ENCODE measurements around the gene CHRDL2. TPM values are rescaled to one million over a fixed set of nuclear protein-coding genes. Genes with fewer than 3 reads are reported as not detected.
A peak's percentile ranks its signal among the peaks of the same experiment; 100 is the strongest.

Gene CHRDL2
- total and polyA plus RNA-seq, 9 donors: 0.22 to 12.3 (median 2.7) TPM; not detected in 4

GRCh38 chr11:74685338-74685737, 45.9 kb downstream of the CHRDL2 start:
- TF ChIP-seq POLR2A (IDR thresholded peaks at IDR 0.05) (no peak), CTCF (IDR thresholded peaks at IDR 0.05) (no peak), EP300 (IDR thresholded peaks at IDR 0.05) (no peak)
- Histone ChIP-seq H3K9me3 (no peaks in the 10 kb centered on the region), H3K36me3 (no peaks in the 10 kb centered on the region), H3K27me3 (no peaks in the 10 kb centered on the region), H3K4me3 (no peak overlapping the region), H3K27ac (no peak overlapping the region), H3K4me1 (ENCODE audit: insufficient read depth) (peaks cover 2% of the 10 kb centered on the region)
- DNase-seq: no peak
- intact Hi-C loops (cut with DNase I): no loop called here

DNA sequence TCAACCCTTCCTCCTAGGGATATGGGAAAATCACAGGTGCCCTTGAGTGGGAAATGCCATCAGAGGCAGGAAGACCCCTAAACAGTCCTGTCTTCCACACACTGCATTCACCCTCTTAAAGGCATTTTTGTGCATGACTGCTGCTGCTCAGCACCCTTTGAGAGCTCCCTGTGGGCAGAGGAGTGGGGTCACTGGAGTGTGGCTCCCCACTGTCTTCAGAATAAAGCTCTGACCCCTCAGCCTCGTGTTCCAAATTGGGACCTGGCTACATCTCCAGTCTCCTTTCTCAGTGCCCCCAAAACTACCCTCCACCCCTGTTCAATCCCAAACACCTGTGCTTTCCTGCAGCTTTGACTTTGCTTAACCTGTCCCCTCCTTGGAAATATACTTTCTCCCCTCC, 46.6 kb downstream of the CHRDL2 start:
- 88 to 97% (median 95%) methylated on average over 1 of the region's 1 CpG for WGBS, 3 donors
- Histone ChIP-seq H3K9me3 (no peaks in the 10 kb centered on the region), H3K27me3 (no peaks in the 10 kb centered on the region), H3K4me3 (no peak overlapping the region), H3K27ac (no peak overlapping the region), H3K36me3 (no peaks in the 10 kb centered on the region), H3K4me1 (ENCODE audit: insufficient read depth) (peaks cover 2% of the 10 kb centered on the region)
- no peak for TF ChIP-seq CTCF (IDR thresholded peaks at IDR 0.05)
- no peak for TF ChIP-seq POLR2A (IDR thresholded peaks at IDR 0.05)
- TF ChIP-seq EP300 (IDR thresholded peaks at IDR 0.05): no peak
- peak in 2 of 5 donors; percentile 4 to 9 for DNase-seq
- intact Hi-C loops (cut with DNase I): no loop called here

GRCh38 chr11:74683941-74684481, 47.2 kb downstream of the CHRDL2 start:
- WGBS, 3 donors: 62 to 65% (median 63%) methylated on average over 12 of the region's 12 CpGs
- TF ChIP-seq POLR2A (IDR thresholded peaks at IDR 0.05): no peak
- no peak for TF ChIP-seq EP300 (IDR thresholded peaks at IDR 0.05)
- no peak for TF ChIP-seq CTCF (IDR thresholded peaks at IDR 0.05)
- H3K27ac ChIP-seq: no peak overlapping the region
- no peaks in the 10 kb centered on the region for H3K27me3 ChIP-seq
- intact Hi-C loops (cut with DNase I): no loop called here
- no peaks in the 10 kb centered on the region for H3K36me3 ChIP-seq
- H3K4me1 ChIP-seq (ENCODE audit: insufficient read depth): peaks cover 2% of the 10 kb centered on the region
- DNase-seq: peak in 3 of 5 donors; percentile 19 to 34 (median 24)
- H3K4me3 ChIP-seq: no peak overlapping the region
- H3K9me3 ChIP-seq: no peaks in the 10 kb centered on the region

- H3K27ac ChIP-seq: peak overlapping the region; percentile 0 to 70
- intact Hi-C loops (cut with DNase I): no loop called here
- peak overlapping the region; percentile 35 for H3K4me3 ChIP-seq
- TF ChIP-seq CTCF (IDR thresholded peaks at IDR 0.05) (peak in 2 of 3 donors; percentile 49 to 61), EP300 (IDR thresholded peaks at IDR 0.05) (no peak)
- DNase-seq: peak in 3 of 5 donors; percentile 46 to 67 (median 66)
- no peaks in the 10 kb centered on the region for H3K27me3 ChIP-seq
- no peaks in the 10 kb centered on the region for H3K36me3 ChIP-seq
- 3 to 9% (median 9%) methylated on average over 23 to 59 of the region's 59 CpGs for WGBS, 3 donors
- H3K4me1 ChIP-seq (ENCODE audit: insufficient read depth): peaks cover 2% of the 10 kb centered on the region
- no peaks in the 10 kb centered on the region for H3K9me3 ChIP-seq
These were observed 47.9 kb downstream of the CHRDL2 start for GRCh38 chr11:74683279-74683871.

Data from ovary (tissue), 9 donors.